Parathyroid adenoma (tissue), 2 donors: Measurements from ENCODE around the gene OR13C9.
"Not testable (repeated sequence)": the region's sequence is repeated elsewhere in the genome, so short reads cannot be mapped to it uniquely, and the experiment has no call there.

ENCODE experiments used
- H2AFZ ChIP-seq: fragments of 300-600 bp; sonication (generic); one replicate; pipeline ENCODE4 v1.7.0; 2017; ENCODE audit warnings: antibody characterized with exemption, mild to moderate bottlenecking
- H3K27ac ChIP-seq: fragments of 300-600 bp; sonication (generic); one replicate; pipeline ENCODE4 v1.7.0; 2017
- H3K27me3 ChIP-seq: fragments of 300-600 bp; sonication (generic); one replicate; pipeline ENCODE4 v1.7.0; 2017; ENCODE audit warnings: low read length; ENCODE audit not compliant: control insufficient read depth, insufficient read depth
- H3K36me3 ChIP-seq: fragments of 300-600 bp; sonication (generic); one replicate; pipeline ENCODE4 v1.7.0; 2017; ENCODE audit warnings: low read length; ENCODE audit not compliant: control insufficient read depth, insufficient read depth
- H3K4me1 ChIP-seq: fragments of 300-600 bp; sonication (generic); one replicate; pipeline ENCODE4 v1.7.0; 2017; ENCODE audit warnings: control low read depth
- H3K4me2 ChIP-seq: fragments of 300-600 bp; sonication (generic); one replicate; pipeline ENCODE4 v1.7.0; 2017; ENCODE audit warnings: low read length
- H3K4me3 ChIP-seq: fragments of 300-600 bp; sonication (generic); one replicate; pipeline ENCODE4 v1.7.0; 2017; ENCODE audit warnings: low read depth, low read length
- H3K79me2 ChIP-seq: fragments of 300-600 bp; sonication (generic); one replicate; pipeline ENCODE4 v1.7.0; 2017; ENCODE audit warnings: control low read depth
- H3K9ac ChIP-seq: fragments of 300-600 bp; sonication (generic); one replicate; pipeline ENCODE4 v1.7.0; 2017; ENCODE audit warnings: mild to moderate bottlenecking
- H3K9me3 ChIP-seq: fragments of 300-600 bp; sonication (generic); one replicate; pipeline ENCODE4 v1.7.0; 2017; ENCODE audit warnings: low read length; ENCODE audit not compliant: control insufficient read depth
- CTCF ChIP-seq: fragments of 300-600 bp; sonication (generic); IDR thresholded peaks from one replicate; pipeline ENCODE4 v1.7.0; 2017; ENCODE audit warnings: antibody characterized with exemption, mild to moderate bottlenecking
- donor health status: primary hyperparathyroidism.

The OR13C9 gene

DNA sequence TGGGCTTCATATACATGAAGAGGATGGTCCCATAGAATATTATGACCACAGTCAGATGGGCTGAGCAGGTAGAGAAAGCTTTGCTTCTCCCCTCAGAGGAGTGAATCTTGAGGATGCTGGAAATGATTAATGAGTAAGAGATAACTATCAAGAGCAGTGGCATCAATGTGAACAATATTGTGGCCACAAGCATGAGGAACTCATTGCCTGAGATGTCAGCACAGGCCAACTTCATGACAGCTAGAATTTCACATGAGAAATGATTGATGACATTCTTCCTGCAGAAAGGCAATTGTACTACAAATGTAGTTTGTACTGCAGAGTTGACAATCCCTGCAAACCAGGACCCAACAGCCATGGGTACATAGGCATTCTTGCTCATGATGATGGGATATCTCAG lies 586 bp downstream of the OR13C9 start:
- H3K27me3 ChIP-seq = no peaks in the 10 kb centered on the region
- no peak overlapping the region for H3K4me3 ChIP-seq
- H3K9ac ChIP-seq = no peak overlapping the region
- H3K36me3 ChIP-seq = no peaks in the 10 kb centered on the region
- no peak overlapping the region for H2AFZ ChIP-seq
- no peak overlapping the region for H3K4me2 ChIP-seq
- no peak for TF ChIP-seq CTCF
- H3K79me2 ChIP-seq = no peaks in the 10 kb centered on the region
- no peaks in the 10 kb centered on the region for H3K4me1 ChIP-seq
- no peaks in the 10 kb centered on the region for H3K9me3 ChIP-seq
- no peak overlapping the region for H3K27ac ChIP-seq

DNA sequence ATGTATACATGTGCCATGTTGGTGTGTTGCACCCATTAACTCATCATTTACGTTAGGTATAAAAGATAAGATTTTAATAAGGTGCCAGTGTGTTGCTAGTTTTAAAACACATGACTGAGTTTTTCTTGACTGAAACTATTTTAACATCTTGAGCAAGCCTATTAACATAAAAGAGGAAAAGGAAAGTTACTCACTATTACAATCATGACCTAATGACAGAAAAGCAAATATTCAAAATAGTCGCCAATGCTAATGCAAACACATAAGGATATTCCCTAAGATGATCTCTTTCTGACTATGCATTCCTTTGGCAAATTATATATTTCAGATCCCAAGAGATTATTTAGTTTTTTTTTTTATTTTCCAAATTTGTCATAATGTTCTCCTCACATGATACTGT lies 6.8 kb downstream of the OR13C9 start:
- no peak overlapping the region for H3K4me2 ChIP-seq
- H3K4me1 ChIP-seq = no peaks in the 10 kb centered on the region
- no peaks in the 10 kb centered on the region for H3K27me3 ChIP-seq
- H3K9ac ChIP-seq = no peak overlapping the region
- no peaks in the 10 kb centered on the region for H3K79me2 ChIP-seq
- H2AFZ ChIP-seq = no peak overlapping the region
- no peaks in the 10 kb centered on the region for H3K9me3 ChIP-seq
- no peak overlapping the region for H3K4me3 ChIP-seq
- no peak overlapping the region for H3K27ac ChIP-seq
- no peak for TF ChIP-seq CTCF
- no peaks in the 10 kb centered on the region for H3K36me3 ChIP-seq

GRCh38 chr9:104608336-104608735 lies 9.7 kb downstream of the OR13C9 start:
- no peaks in the 10 kb centered on the region for H3K79me2 ChIP-seq
- no peak for TF ChIP-seq CTCF
- H2AFZ ChIP-seq = no peak overlapping the region
- H3K27me3 ChIP-seq = no peaks in the 10 kb centered on the region
- H3K27ac ChIP-seq = no peak overlapping the region
- H3K9me3 ChIP-seq = no peaks in the 10 kb centered on the region
- H3K4me3 ChIP-seq = no peak overlapping the region
- no peaks in the 10 kb centered on the region for H3K4me1 ChIP-seq
- no peak overlapping the region for H3K9ac ChIP-seq
- H3K4me2 ChIP-seq = no peak overlapping the region
- no peaks in the 10 kb centered on the region for H3K36me3 ChIP-seq

GRCh38 chr9:104606152-104606551 lies 11.9 kb downstream of the OR13C9 start:
- Histone ChIP-seq H3K9ac (no peak overlapping the region), H3K27me3 (no peaks in the 10 kb centered on the region), H2AFZ (no peak overlapping the region), H3K36me3 (no peaks in the 10 kb centered on the region), H3K79me2 (no peaks in the 10 kb centered on the region), H3K4me2 (no peak overlapping the region), H3K9me3 (no peaks in the 10 kb centered on the region), H3K4me3 (no peak overlapping the region), H3K4me1 (no peaks in the 10 kb centered on the region), H3K27ac (no peak overlapping the region)
- no peak for TF ChIP-seq CTCF

DNA sequence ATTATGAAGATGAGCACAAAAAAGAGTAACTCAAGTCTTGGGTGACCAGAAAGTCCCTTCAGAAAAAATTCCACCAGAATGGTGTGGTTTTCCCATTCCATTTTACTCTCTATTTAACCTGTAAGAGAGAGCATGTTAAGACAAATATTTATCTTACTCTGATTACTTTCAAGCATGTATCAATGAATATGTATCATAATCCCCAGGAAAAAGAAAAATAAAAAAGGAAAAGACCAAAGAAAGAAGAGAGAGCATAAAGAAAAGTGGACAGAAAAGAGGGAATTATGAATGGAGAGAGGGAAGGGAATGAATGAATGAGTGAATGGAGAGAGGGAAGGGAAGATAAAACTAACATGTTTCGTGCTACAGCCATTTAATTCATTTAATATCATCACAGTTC lies 12.5 kb downstream of the OR13C9 start, which contains the start of gene OR13C2:
Gene OR13C2, minus strand, starts transcription at position 101 of the 400 bp plus-strand sequence. Its CDS starts 0 bp downstream, at position 101.
- not testable (repeated sequence) for H3K4me1 ChIP-seq, H3K9ac ChIP-seq, H2AFZ ChIP-seq, H3K36me3 ChIP-seq, H3K79me2 ChIP-seq, H3K27me3 ChIP-seq, H3K4me3 ChIP-seq, H3K4me2 ChIP-seq, H3K9me3 ChIP-seq, H3K27ac ChIP-seq
